Inflammatory macrophage (primary cell): ENCODE data around the gene HLX.

Experiments used
- DNase-seq, 2 donors: peaks; one replicate each; pipeline ENCODE4 v3.0.0-alpha.2; 2020 to 2022

HLX gene

DNA sequence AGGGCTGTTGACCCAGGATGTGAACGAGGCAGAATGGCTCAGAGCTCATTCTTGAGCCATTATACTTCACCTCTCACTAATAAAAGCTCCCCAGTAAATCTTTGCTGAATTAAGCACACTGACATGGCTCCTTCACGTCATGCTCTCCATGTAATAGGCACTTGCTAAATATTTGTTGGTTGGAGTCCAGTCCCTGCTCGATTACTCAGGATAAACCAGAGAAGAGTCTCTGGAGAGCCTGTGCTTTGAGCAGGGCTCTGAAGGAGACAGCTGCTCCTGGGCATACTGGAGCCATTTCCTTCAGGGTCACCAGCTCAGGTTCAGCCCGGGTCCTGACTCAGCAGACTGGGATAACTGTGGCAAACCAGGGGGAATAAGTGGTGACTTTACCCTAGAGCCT is 46.9 kb downstream of the HLX start:
- DNase-seq = no peak

- no peak for DNase-seq
Measured at GRCh38 chr1:220927442-220927841, 48.2 kb downstream of the HLX start.

GRCh38 chr1:220928320-220928719 is 49.1 kb downstream of the HLX start:
- DNase-seq = peak; percentile 33 to 69

DNA sequence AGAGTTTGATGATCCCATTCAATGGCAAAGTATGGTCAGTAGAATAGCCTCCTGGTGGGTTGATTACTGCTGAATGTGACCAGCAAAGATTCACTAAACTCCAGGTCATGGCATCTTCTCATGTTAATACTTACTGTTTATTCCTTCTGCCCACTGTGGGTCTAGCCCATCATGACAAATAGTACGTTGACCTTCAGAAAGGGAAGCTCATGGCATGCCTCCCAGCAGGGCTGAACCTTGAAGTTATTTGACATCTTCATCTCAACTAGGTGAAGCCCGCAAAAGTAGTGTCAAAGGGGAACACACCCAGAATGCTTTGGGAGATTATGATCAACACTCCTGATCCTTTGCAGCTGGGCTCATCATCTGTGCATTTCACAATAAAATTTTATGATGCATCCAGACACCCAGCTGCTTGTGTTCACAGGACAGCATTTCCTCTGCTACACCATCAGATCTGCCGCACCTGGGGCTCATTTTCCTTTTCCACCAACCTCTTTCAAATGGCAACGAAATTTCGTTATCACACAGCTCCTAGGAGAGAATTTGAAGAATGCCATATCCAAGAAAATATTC is 49.6 kb downstream of the HLX start:
- DNase-seq = no peak

GRCh38 chr1:220929304-220929703 is 50.1 kb downstream of the HLX start:
- DNase-seq = no peak
